GOT3 (cell line): ENCODE measurements around the gene POC1B.

Source experiments
- DNase-seq: peaks from one replicate; lab custom pipeline; 2025; ENCODE audit warnings: mixed read lengths; lab: John Stamatoyannopoulos, UW

POC1B gene

GRCh38 chr12:89421092-89421835, 104.6 kb downstream of the POC1B start:
- DNase-seq = no peak

DNA sequence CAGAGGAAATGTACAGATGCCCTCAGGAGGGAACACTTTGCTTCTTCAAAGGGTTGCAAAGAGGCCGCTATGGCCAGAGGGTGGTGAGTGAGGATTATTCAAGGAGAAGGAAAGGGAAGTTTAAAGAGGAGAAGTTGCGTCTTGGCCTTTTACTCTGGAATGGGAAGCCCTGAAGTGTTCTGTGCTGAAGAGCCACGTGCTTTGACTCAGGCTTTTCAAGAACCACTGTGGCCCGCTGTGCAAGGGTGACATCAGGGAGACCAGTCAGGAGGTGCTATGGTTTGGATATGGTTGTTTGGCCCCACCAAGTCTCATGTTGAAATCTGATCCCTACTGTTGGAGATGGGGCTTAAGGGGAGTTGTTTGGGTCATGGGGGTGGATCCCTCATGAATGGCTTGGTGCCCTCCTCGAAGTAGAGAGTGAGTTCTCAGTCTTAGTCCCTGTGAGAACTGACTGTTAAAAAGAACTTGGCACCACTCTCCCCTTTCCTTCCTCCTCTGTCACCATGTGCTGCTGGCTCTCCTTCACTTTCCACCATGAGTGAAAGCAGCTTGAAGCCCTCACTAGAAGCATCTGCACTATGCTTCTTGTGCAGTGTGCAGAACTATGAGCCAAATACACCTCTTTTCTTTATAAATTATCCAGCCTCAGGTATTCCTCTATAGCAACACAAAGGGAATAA, 107.5 kb downstream of the POC1B start:
- no peak for DNase-seq

DNA sequence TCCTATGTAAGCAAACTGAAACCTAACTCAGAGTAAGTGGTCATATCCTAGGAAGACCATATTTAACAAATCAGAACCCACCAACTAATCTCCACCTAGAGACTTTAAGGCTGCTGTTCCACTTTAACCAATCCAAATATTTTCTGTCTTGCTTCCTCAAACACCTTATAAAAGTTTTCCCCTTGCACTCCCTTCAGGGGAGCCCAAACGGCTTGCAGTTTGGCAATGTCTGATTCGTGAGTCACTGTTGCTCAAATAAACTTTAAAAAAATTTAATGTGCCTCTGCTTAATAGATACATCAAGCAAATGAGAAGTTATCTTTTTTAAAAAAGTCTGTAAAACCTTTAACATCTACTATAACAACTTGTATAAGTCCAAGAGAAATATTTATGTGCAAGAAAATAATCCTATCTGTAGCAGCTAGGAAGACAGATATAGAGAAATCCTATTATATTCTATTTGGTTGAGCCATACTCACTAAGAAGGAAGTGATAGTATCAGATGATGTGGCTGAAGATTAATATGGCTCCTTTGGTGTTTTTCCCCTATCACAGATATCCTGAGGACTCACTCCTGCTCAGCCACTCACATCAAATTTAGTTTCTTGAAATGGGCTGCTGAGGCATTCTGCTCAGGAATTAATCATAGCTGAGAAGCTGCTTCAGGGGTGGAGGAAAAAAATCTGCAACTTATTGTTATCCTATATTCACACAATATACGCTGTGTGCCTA, 108.4 kb downstream of the POC1B start:
- DNase-seq = no peak

GRCh38 chr12:89416049-89416792, 109.6 kb downstream of the POC1B start:
- no peak for DNase-seq

GRCh38 chr12:89414851-89415250, 111.0 kb downstream of the POC1B start:
- DNase-seq = no peak

GRCh38 chr12:89414322-89414721, 111.5 kb downstream of the POC1B start:
- DNase-seq = no peak

DNA sequence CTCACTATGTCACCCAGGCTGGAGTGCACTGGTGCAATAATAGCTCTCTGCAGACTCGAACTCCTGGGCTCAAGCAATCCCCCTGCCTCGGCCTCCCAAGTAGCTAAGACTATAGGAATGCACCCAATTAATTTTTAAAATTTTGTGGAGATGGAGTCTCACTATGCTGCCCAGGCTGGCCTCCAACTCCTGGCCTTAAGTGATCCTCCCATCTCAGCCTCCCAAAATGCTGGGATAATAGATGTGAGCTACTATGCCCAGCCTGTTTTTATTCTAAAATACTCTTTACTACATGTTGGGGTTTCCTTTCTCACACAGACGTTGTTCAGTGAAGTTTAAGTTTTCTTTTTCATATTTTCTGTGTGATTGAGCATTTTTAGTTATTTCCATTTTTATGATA, 112.6 kb downstream of the POC1B start:
- no peak for DNase-seq

- no peak for DNase-seq
Measured at GRCh38 chr12:89412665-89413064, 113.2 kb downstream of the POC1B start.

- DNase-seq = no peak
Measured at GRCh38 chr12:89411846-89412245, 114.0 kb downstream of the POC1B start.

- no peak for DNase-seq
Measured at GRCh38 chr12:89411234-89411633, 114.6 kb downstream of the POC1B start.

- no peak for DNase-seq
Measured at GRCh38 chr12:89405626-89406345, 120.1 kb downstream of the POC1B start.

- DNase-seq = no peak
Measured at GRCh38 chr12:89401433-89402058, 124.3 kb downstream of the POC1B start.

DNA sequence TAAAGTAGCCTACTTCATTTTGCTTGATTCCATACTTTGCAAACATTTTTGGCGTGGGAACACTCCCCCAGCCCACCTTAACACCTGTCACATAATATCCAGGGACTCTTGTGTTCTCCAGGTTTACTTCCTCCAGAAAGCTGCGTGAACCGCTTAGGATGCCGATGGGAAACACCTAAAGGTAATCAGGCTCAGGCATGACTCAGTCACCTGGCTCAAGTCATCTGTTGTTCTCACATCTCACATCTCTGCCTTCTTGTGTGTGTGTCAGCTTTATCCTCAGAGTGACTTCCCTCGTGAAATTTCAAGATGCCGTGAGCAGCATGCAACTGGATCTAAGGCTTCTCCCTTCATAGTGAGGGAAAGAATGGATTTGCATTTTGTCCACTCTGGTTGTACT, 125.4 kb downstream of the POC1B start:
- DNase-seq = no peak

DNA sequence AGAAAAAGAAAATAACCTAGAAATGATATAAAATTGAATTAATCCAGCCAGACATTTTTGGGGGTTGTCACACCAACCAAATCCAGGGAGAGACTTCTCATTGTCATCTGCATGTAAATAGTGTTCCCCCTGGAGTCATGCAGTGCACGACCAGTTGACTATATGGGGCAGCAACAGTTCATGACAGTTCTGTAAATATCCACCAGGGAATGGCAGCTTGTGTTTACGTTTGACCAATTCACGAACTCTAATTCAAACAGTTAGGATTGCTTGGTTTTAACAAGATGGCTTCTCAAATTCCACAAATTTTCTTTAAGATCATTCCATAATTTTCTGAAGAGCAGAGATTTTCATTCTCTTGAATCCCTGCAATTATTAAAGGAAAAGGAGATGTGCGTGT, 130.1 kb downstream of the POC1B start:
- no peak for DNase-seq

DNA sequence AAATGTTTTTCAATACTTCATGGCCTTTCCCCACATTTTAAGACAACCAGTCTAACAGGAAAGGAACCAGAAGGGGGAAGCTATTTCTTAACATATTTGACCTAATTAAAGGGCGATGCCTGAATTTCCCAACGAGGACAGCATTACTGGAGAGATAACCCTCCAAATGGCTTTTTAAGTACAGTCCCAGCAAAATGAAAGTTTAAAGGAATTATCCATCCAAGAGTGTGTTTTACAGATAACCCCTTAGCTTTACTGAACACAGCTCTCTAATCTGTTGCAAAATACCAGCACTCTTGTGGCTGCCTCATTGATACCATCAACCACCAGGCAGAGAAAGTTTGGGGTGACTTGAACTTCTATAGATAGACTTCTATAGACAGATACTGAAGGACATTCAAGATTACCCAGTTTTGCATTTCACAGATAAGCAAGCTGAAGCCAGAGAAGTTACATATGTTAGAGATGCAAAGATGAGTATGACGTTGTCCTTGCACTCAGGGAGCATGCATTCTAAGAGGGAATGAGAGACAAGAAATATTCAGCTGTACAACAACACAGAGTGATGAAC, 132.2 kb downstream of the POC1B start:
- DNase-seq = no peak

DNA sequence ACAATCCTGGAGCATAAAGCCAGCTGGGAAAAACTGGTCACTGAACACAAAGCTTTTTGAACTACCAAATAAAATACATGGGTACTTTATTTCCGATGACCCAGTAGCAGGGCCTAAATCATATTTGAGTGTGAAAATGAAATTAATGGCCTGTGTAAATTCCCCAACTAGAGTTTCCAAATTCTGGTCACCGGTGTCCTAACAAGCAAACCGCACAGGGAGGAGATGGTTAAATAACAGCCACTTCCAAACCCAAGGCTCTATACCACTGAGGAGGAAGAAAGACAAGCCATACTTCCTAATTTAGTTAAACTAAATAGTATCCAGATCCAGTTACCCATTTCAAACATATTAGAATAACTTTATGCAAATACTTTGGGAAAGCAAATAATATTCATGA, 133.5 kb downstream of the POC1B start:
- no peak for DNase-seq

GRCh38 chr12:89391726-89392336, 134.0 kb downstream of the POC1B start:
- no peak for DNase-seq

GRCh38 chr12:89390802-89391673, 134.8 kb downstream of the POC1B start:
- DNase-seq = no peak
